Measurements from ENCODE around the gene TICAM2.

Gene TICAM2

GRCh38 chr5:115623658-115624057 lies 21.4 kb upstream of the TICAM2 start:
- Histone ChIP-seq H3K36me3 (replicated peaks in 1 of 2; ENCODE audit: control insufficient read depth in 2 of 2, insufficient read depth in 2 of 2, low read length in 2 of 2) (peaks cover 0 to 54% of the 10 kb centered on the region in 2 donors), H3K14ac (ENCODE audit: low read length) (no peak overlapping the region), H2BK5ac (ENCODE audit: low read length) (no peak overlapping the region), H2BK120ac (ENCODE audit: low read depth, low read length) (no peak overlapping the region), H3K27ac (replicated peaks; ENCODE audit: low read length) (no peak overlapping the region), H3K4ac (ENCODE audit: low read length) (no peak overlapping the region), H2AK5ac (ENCODE audit: low read depth, low read length) (no peak overlapping the region), H3K79me1 (ENCODE audit: low read depth, low read length) (peaks cover 5% of the 10 kb centered on the region), H3K9ac (ENCODE audit: low read depth, low read length, poor library complexity) (no peak overlapping the region), H3K9me3 (replicated peaks in 1 of 2; ENCODE audit: control insufficient read depth in 2 of 2, insufficient read depth in 1 of 2, low read depth in 1 of 2, low read length in 2 of 2) (no peaks in the 10 kb centered on the region), H3K23ac (ENCODE audit: low read depth, low read length, poor library complexity) (no peak overlapping the region), H3K18ac (ENCODE audit: low read length) (no peak overlapping the region), H2BK15ac (ENCODE audit: low read length) (no peak overlapping the region), H3K4me2 (ENCODE audit: insufficient read depth, low read length, poor library complexity, severe bottlenecking) (no peak overlapping the region), H2BK12ac (ENCODE audit: low read length) (no peak overlapping the region), H4K8ac (ENCODE audit: low read depth, low read length) (no peak overlapping the region), H3K27me3 (ENCODE audit: control insufficient read depth in 3 of 3, insufficient read depth in 3 of 3, low read depth in 1 of 3, low read length in 3 of 3) (no peaks in the 10 kb centered on the region), H3K4me1 (ENCODE audit: control insufficient read depth in 2 of 2, insufficient read depth in 1 of 2, low read depth in 1 of 2, low read length in 2 of 2) (peaks cover 2 to 13% of the 10 kb centered on the region in 2 donors), H2AFZ (ENCODE audit: low read length) (no peak overlapping the region), H3K4me3 (ENCODE audit: low read length in 2 of 2) (no peak overlapping the region), H4K91ac (ENCODE audit: low read depth, low read length, poor library complexity) (no peak overlapping the region)
- DNase-seq (ENCODE audit: low spot score), result no peak
- WGBS, 2 donors (ENCODE audit: extremely low coverage in 2 of 2, insufficient read length in 2 of 2, insufficient replicate concordance in 1 of 2), result no CpG with 5 or more reads among the region's 5 CpGs

- H2AK5ac ChIP-seq (ENCODE audit: low read depth, low read length), result no peak overlapping the region
- H3K23ac ChIP-seq (ENCODE audit: low read depth, low read length, poor library complexity), result no peak overlapping the region
- H4K8ac ChIP-seq (ENCODE audit: low read depth, low read length), result no peak overlapping the region
- H3K79me1 ChIP-seq (ENCODE audit: low read depth, low read length), result peaks cover 5% of the 10 kb centered on the region
- no peak overlapping the region for H3K4ac ChIP-seq (ENCODE audit: low read length)
- no peak for DNase-seq (ENCODE audit: low spot score)
- H3K27me3 ChIP-seq (ENCODE audit: control insufficient read depth in 3 of 3, insufficient read depth in 3 of 3, low read depth in 1 of 3, low read length in 3 of 3), result no peaks in the 10 kb centered on the region
- WGBS, 2 donors (ENCODE audit: extremely low coverage in 2 of 2, insufficient read length in 2 of 2, insufficient replicate concordance in 1 of 2), result no CpG with 5 or more reads among the region's 4 CpGs
- no peak overlapping the region for H2BK15ac ChIP-seq (ENCODE audit: low read length)
- peaks cover 2 to 13% of the 10 kb centered on the region in 2 donors for H3K4me1 ChIP-seq (ENCODE audit: control insufficient read depth in 2 of 2, insufficient read depth in 1 of 2, low read depth in 1 of 2, low read length in 2 of 2)
- no peak overlapping the region for H3K14ac ChIP-seq (ENCODE audit: low read length)
- no peak overlapping the region for H3K9ac ChIP-seq (ENCODE audit: low read depth, low read length, poor library complexity)
- H2BK120ac ChIP-seq (ENCODE audit: low read depth, low read length), result no peak overlapping the region
- no peak overlapping the region for H2AFZ ChIP-seq (ENCODE audit: low read length)
- H3K4me3 ChIP-seq (ENCODE audit: low read length in 2 of 2), result no peak overlapping the region
- H3K9me3 ChIP-seq (replicated peaks in 1 of 2; ENCODE audit: control insufficient read depth in 2 of 2, insufficient read depth in 1 of 2, low read depth in 1 of 2, low read length in 2 of 2), result no peaks in the 10 kb centered on the region
- peaks cover 4 to 75% of the 10 kb centered on the region in 2 donors for H3K36me3 ChIP-seq (replicated peaks in 1 of 2; ENCODE audit: control insufficient read depth in 2 of 2, insufficient read depth in 2 of 2, low read length in 2 of 2)
- H2BK5ac ChIP-seq (ENCODE audit: low read length), result no peak overlapping the region
- H3K4me2 ChIP-seq (ENCODE audit: insufficient read depth, low read length, poor library complexity, severe bottlenecking), result no peak overlapping the region
- no peak overlapping the region for H2BK12ac ChIP-seq (ENCODE audit: low read length)
- no peak overlapping the region for H3K18ac ChIP-seq (ENCODE audit: low read length)
- H3K27ac ChIP-seq (replicated peaks; ENCODE audit: low read length), result no peak overlapping the region
- H4K91ac ChIP-seq (ENCODE audit: low read depth, low read length, poor library complexity), result no peak overlapping the region
Measured at GRCh38 chr5:115621365-115621900, 19.2 kb upstream of the TICAM2 start.

DNA sequence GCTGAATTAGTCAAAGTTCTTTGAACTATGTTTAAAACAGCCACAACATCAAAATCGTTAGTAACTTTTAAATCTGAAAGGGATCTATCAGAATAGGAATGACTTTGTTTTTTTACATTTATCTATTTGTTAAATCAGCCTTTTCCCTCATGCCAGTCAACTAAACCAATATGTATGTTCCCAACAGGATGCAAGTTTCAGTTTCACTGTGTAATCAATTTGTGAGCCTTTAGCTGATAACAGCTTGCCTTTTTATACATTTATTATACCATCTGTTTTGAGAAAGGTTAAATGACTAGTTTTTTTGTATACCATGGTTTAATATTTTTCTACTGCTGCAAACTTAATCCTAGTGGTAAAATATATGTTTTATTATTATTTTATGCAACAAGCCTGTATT lies 14.6 kb upstream of the TICAM2 start:
- H3K4me1 ChIP-seq (ENCODE audit: control insufficient read depth in 2 of 2, insufficient read depth in 1 of 2, low read depth in 1 of 2, low read length in 2 of 2), result no peaks in the 10 kb centered on the region
- peaks cover 9 to 92% of the 10 kb centered on the region in 2 donors for H3K36me3 ChIP-seq (replicated peaks in 1 of 2; ENCODE audit: control insufficient read depth in 2 of 2, insufficient read depth in 2 of 2, low read length in 2 of 2)
- no peaks in the 10 kb centered on the region for H3K27me3 ChIP-seq (ENCODE audit: control insufficient read depth in 3 of 3, insufficient read depth in 3 of 3, low read depth in 1 of 3, low read length in 3 of 3)
- H3K14ac ChIP-seq (ENCODE audit: low read length), result no peak overlapping the region
- H3K27ac ChIP-seq (replicated peaks; ENCODE audit: low read length), result no peak overlapping the region
- no peak overlapping the region for H2BK12ac ChIP-seq (ENCODE audit: low read length)
- H3K9ac ChIP-seq (ENCODE audit: low read depth, low read length, poor library complexity), result no peak overlapping the region
- H3K9me3 ChIP-seq (replicated peaks in 1 of 2; ENCODE audit: control insufficient read depth in 2 of 2, insufficient read depth in 1 of 2, low read depth in 1 of 2, low read length in 2 of 2), result no peaks in the 10 kb centered on the region
- no peaks in the 10 kb centered on the region for H3K79me1 ChIP-seq (ENCODE audit: low read depth, low read length)
- H3K4ac ChIP-seq (ENCODE audit: low read length), result no peak overlapping the region
- H2AFZ ChIP-seq (ENCODE audit: low read length), result no peak overlapping the region
- no peak overlapping the region for H3K18ac ChIP-seq (ENCODE audit: low read length)
- H2BK15ac ChIP-seq (ENCODE audit: low read length), result no peak overlapping the region
- H2BK5ac ChIP-seq (ENCODE audit: low read length), result no peak overlapping the region
- no peak overlapping the region for H4K91ac ChIP-seq (ENCODE audit: low read depth, low read length, poor library complexity)
- no peak overlapping the region for H2AK5ac ChIP-seq (ENCODE audit: low read depth, low read length)
- no peak overlapping the region for H3K4me2 ChIP-seq (ENCODE audit: insufficient read depth, low read length, poor library complexity, severe bottlenecking)
- DNase-seq (ENCODE audit: low spot score), result no peak
- WGBS, 2 donors (ENCODE audit: extremely low coverage in 2 of 2, insufficient read length in 2 of 2, insufficient replicate concordance in 1 of 2), result no CpG with 5 or more reads among the region's 1 CpG
- H2BK120ac ChIP-seq (ENCODE audit: low read depth, low read length), result no peak overlapping the region
- no peak overlapping the region for H4K8ac ChIP-seq (ENCODE audit: low read depth, low read length)
- no peak overlapping the region for H3K23ac ChIP-seq (ENCODE audit: low read depth, low read length, poor library complexity)
- no peak overlapping the region for H3K4me3 ChIP-seq (ENCODE audit: low read length in 2 of 2)

GRCh38 chr5:115616472-115616871 lies 14.2 kb upstream of the TICAM2 start:
- no peak overlapping the region for H2AFZ ChIP-seq (ENCODE audit: low read length)
- no peak overlapping the region for H3K18ac ChIP-seq (ENCODE audit: low read length)
- H3K4ac ChIP-seq (ENCODE audit: low read length), result no peak overlapping the region
- H3K79me1 ChIP-seq (ENCODE audit: low read depth, low read length), result no peaks in the 10 kb centered on the region
- H4K8ac ChIP-seq (ENCODE audit: low read depth, low read length), result no peak overlapping the region
- H2BK120ac ChIP-seq (ENCODE audit: low read depth, low read length), result no peak overlapping the region
- DNase-seq (ENCODE audit: low spot score), result no peak
- H2AK5ac ChIP-seq (ENCODE audit: low read depth, low read length), result no peak overlapping the region
- H2BK5ac ChIP-seq (ENCODE audit: low read length), result no peak overlapping the region
- H3K4me1 ChIP-seq (ENCODE audit: control insufficient read depth in 2 of 2, insufficient read depth in 1 of 2, low read depth in 1 of 2, low read length in 2 of 2), result no peaks in the 10 kb centered on the region
- no peak overlapping the region for H3K9ac ChIP-seq (ENCODE audit: low read depth, low read length, poor library complexity)
- H3K4me2 ChIP-seq (ENCODE audit: insufficient read depth, low read length, poor library complexity, severe bottlenecking), result no peak overlapping the region
- no peaks in the 10 kb centered on the region for H3K9me3 ChIP-seq (replicated peaks in 1 of 2; ENCODE audit: control insufficient read depth in 2 of 2, insufficient read depth in 1 of 2, low read depth in 1 of 2, low read length in 2 of 2)
- H4K91ac ChIP-seq (ENCODE audit: low read depth, low read length, poor library complexity), result no peak overlapping the region
- H3K4me3 ChIP-seq (ENCODE audit: low read length in 2 of 2), result no peak overlapping the region
- no peak overlapping the region for H3K14ac ChIP-seq (ENCODE audit: low read length)
- H3K23ac ChIP-seq (ENCODE audit: low read depth, low read length, poor library complexity), result no peak overlapping the region
- no peaks in the 10 kb centered on the region for H3K27me3 ChIP-seq (ENCODE audit: control insufficient read depth in 3 of 3, insufficient read depth in 3 of 3, low read depth in 1 of 3, low read length in 3 of 3)
- H3K27ac ChIP-seq (replicated peaks; ENCODE audit: low read length), result no peak overlapping the region
- H2BK12ac ChIP-seq (ENCODE audit: low read length), result no peak overlapping the region
- peaks cover 9 to 91% of the 10 kb centered on the region in 2 donors for H3K36me3 ChIP-seq (replicated peaks in 1 of 2; ENCODE audit: control insufficient read depth in 2 of 2, insufficient read depth in 2 of 2, low read length in 2 of 2)
- H2BK15ac ChIP-seq (ENCODE audit: low read length), result no peak overlapping the region
